Mucosa of stomach (tissue), 1 donor: ENCODE data around the gene ITPKB.
"Not testable (repeated sequence)": the region's sequence is repeated elsewhere in the genome, so short reads cannot be mapped to it uniquely, and the experiment has no call there.

Source experiments
- H3K27me3 ChIP-seq: one replicate; pipeline ENCODE4 v1.7.0; 2013; ENCODE audit warnings: mild to moderate bottlenecking, low read length; ENCODE audit not compliant: control insufficient read depth, insufficient read depth
- H3K36me3 ChIP-seq: one replicate; pipeline ENCODE4 v1.7.0; 2013; ENCODE audit warnings: low read length; ENCODE audit not compliant: control insufficient read depth, insufficient read depth
- H3K4me1 ChIP-seq: one replicate; pipeline ENCODE4 v1.7.0; 2013; ENCODE audit warnings: mild to moderate bottlenecking, low read length; ENCODE audit not compliant: control insufficient read depth, insufficient read depth
- H3K4me3 ChIP-seq: one replicate; pipeline ENCODE4 v1.7.0; 2013; ENCODE audit warnings: low read length
- H3K9ac ChIP-seq: one replicate; pipeline ENCODE4 v1.7.0; 2013; ENCODE audit warnings: mild to moderate bottlenecking, low read length, moderate library complexity
- H3K9me3 ChIP-seq: one replicate; pipeline ENCODE4 v1.7.0; 2013; ENCODE audit warnings: mild to moderate bottlenecking, low read length, moderate library complexity; ENCODE audit not compliant: control insufficient read depth
- donor health status: Pancreatic carcinoma.

Gene ITPKB

GRCh38 chr1:226751214-226751613 lies 12.1 kb upstream of the ITPKB start:
- no peaks in the 10 kb centered on the region for H3K36me3 ChIP-seq
- H3K4me1 ChIP-seq: no peaks in the 10 kb centered on the region
- no peaks in the 10 kb centered on the region for H3K9me3 ChIP-seq
- H3K4me3 ChIP-seq: no peak overlapping the region
- no peak overlapping the region for H3K9ac ChIP-seq
- no peaks in the 10 kb centered on the region for H3K27me3 ChIP-seq

- Histone ChIP-seq H3K4me1 (no peaks in the 10 kb centered on the region), H3K27me3 (no peaks in the 10 kb centered on the region), H3K36me3 (no peaks in the 10 kb centered on the region), H3K4me3 (no peak overlapping the region), H3K9me3 (no peaks in the 10 kb centered on the region), H3K9ac (no peak overlapping the region)
These were observed 10.4 kb upstream of the ITPKB start for GRCh38 chr1:226749467-226749866.

- Histone ChIP-seq H3K9me3 (no peaks in the 10 kb centered on the region), H3K27me3 (no peaks in the 10 kb centered on the region), H3K9ac (no peak overlapping the region), H3K36me3 (no peaks in the 10 kb centered on the region), H3K4me3 (no peak overlapping the region), H3K4me1 (no peaks in the 10 kb centered on the region)
These were observed 9.2 kb upstream of the ITPKB start for GRCh38 chr1:226748306-226748705.

GRCh38 chr1:226747519-226748263 lies 8.6 kb upstream of the ITPKB start:
- not testable (repeated sequence) for H3K4me3 ChIP-seq, H3K27me3 ChIP-seq, H3K9ac ChIP-seq, H3K36me3 ChIP-seq, H3K4me1 ChIP-seq, H3K9me3 ChIP-seq

GRCh38 chr1:226743259-226743658 lies 4.2 kb upstream of the ITPKB start:
- H3K27me3 ChIP-seq: no peaks in the 10 kb centered on the region
- H3K9ac ChIP-seq: no peak overlapping the region
- H3K4me3 ChIP-seq: no peak overlapping the region
- H3K9me3 ChIP-seq: no peaks in the 10 kb centered on the region
- H3K4me1 ChIP-seq: no peaks in the 10 kb centered on the region
- H3K36me3 ChIP-seq: no peaks in the 10 kb centered on the region

- Histone ChIP-seq H3K9ac (no peak overlapping the region), H3K4me3 (no peak overlapping the region), H3K36me3 (no peaks in the 10 kb centered on the region), H3K27me3 (no peaks in the 10 kb centered on the region), H3K4me1 (peaks cover 5% of the 10 kb centered on the region), H3K9me3 (no peaks in the 10 kb centered on the region)
These were observed 1.9 kb upstream of the ITPKB start for GRCh38 chr1:226741009-226741408.

- H3K9me3 ChIP-seq: no peaks in the 10 kb centered on the region
- peak overlapping the region; percentile 91 for H3K9ac ChIP-seq
- H3K27me3 ChIP-seq: no peaks in the 10 kb centered on the region
- peak overlapping the region; percentile 77 for H3K4me3 ChIP-seq
- peaks cover 5% of the 10 kb centered on the region for H3K36me3 ChIP-seq
- peaks cover 5% of the 10 kb centered on the region for H3K4me1 ChIP-seq
These were observed 599 bp upstream of the ITPKB start for GRCh38 chr1:226739696-226740065.

- H3K4me1 ChIP-seq: peaks cover 5% of the 10 kb centered on the region
- H3K9me3 ChIP-seq: no peaks in the 10 kb centered on the region
- peaks cover 5% of the 10 kb centered on the region for H3K36me3 ChIP-seq
- H3K4me3 ChIP-seq: peak overlapping the region; percentile 77
- H3K27me3 ChIP-seq: no peaks in the 10 kb centered on the region
- H3K9ac ChIP-seq: peak overlapping the region; percentile 91
These were observed 574 bp downstream of the ITPKB start for GRCh38 chr1:226738421-226738994.

GRCh38 chr1:226737819-226738420 lies 1.2 kb downstream of the ITPKB start:
- Histone ChIP-seq H3K27me3 (no peaks in the 10 kb centered on the region), H3K4me1 (peaks cover 5% of the 10 kb centered on the region), H3K4me3 (peak overlapping the region; percentile 77), H3K36me3 (peaks cover 5% of the 10 kb centered on the region), H3K9ac (peak overlapping the region; percentile 91), H3K9me3 (no peaks in the 10 kb centered on the region)

GRCh38 chr1:226736908-226737818 lies 1.9 kb downstream of the ITPKB start:
- no peaks in the 10 kb centered on the region for H3K27me3 ChIP-seq
- H3K9ac ChIP-seq: peak overlapping the region; percentile 91
- H3K4me1 ChIP-seq: peaks cover 5% of the 10 kb centered on the region
- peaks cover 5% of the 10 kb centered on the region for H3K36me3 ChIP-seq
- peak overlapping the region; percentile 77 for H3K4me3 ChIP-seq
- H3K9me3 ChIP-seq: no peaks in the 10 kb centered on the region

- Histone ChIP-seq H3K36me3 (peaks cover 5% of the 10 kb centered on the region), H3K9ac (peak overlapping the region; percentile 29), H3K4me1 (peaks cover 5% of the 10 kb centered on the region), H3K9me3 (no peaks in the 10 kb centered on the region), H3K4me3 (no peak overlapping the region), H3K27me3 (no peaks in the 10 kb centered on the region)
These were observed 2.8 kb downstream of the ITPKB start for GRCh38 chr1:226736001-226736907.
